ENCODE results near the gene AATK. TPM values are rescaled to one million over a fixed set of nuclear protein-coding genes. Genes with fewer than 3 reads are reported as not detected.
A peak's percentile ranks its signal among the peaks of the same experiment; 100 is the strongest.

Gene AATK
- total and polyA plus RNA-seq, 2 of the 13 experiments (the other 11 are each of a cell fraction or from before 2014, with no cell fraction given) = 2.9 to 8.4 TPM

DNA sequence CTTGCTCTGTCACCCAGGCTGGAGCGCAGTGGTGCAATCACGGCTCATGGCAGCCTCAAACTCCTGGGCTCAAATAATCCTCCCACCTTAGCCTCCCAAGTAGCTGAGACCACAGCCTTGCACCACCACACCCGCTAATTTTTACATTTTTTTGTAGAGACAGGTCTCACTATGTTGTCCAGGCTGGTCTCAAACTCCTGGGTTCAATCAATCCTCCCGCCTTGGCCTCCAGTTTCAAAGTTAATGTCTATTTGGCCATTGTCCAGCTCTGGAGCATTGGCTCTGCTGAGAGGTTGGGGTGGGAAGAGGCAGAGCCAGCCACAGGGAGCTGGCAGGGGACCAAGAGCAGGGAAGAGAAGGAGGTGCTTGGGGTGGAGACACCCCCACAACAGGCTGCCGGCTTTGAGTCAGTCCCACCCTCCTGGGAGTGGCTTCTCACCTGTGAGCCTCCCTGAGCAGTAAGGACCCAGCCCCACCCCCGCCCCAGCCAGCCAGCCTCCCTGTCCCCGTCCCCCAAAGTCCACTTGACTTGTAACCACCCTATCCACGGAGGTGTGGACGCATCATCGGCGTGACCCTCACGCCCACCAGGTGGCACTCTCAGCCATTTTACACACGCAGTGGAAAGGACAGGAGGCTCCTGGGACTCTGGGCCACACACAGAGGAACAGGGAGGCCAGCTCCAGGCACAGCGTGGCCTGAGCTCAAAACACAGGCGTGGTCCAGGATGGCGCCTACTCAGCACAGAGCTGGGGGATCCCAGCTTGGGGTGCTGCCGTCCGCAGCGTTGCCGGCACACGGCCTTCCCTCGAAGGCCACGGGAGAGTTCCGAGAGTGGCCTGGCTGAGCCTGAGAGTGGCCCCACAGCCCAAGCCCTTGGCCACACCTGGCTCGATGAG is 23.5 kb downstream of the AATK start (continued):
- TF ChIP-seq, protein P1, sequence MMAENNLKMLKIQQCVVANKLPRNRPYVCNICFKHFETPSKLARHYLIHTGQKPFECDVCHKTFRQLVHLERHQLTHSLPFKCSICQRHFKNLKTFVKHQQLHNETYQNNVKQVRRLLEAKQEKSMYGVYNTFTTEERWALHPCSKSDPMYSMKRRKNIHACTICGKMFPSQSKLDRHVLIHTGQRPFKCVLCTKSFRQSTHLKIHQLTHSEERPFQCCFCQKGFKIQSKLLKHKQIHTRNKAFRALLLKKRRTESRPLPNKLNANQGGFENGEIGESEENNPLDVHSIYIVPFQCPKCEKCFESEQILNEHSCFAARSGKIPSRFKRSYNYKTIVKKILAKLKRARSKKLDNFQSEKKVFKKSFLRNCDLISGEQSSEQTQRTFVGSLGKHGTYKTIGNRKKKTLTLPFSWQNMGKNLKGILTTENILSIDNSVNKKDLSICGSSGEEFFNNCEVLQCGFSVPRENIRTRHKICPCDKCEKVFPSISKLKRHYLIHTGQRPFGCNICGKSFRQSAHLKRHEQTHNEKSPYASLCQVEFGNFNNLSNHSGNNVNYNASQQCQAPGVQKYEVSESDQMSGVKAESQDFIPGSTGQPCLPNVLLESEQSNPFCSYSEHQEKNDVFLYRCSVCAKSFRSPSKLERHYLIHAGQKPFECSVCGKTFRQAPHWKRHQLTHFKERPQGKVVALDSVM (CRISPR knock-in tag; IDR thresholded peaks at IDR 0.05) = peak; percentile 88
- TF ChIP-seq, protein P2, sequence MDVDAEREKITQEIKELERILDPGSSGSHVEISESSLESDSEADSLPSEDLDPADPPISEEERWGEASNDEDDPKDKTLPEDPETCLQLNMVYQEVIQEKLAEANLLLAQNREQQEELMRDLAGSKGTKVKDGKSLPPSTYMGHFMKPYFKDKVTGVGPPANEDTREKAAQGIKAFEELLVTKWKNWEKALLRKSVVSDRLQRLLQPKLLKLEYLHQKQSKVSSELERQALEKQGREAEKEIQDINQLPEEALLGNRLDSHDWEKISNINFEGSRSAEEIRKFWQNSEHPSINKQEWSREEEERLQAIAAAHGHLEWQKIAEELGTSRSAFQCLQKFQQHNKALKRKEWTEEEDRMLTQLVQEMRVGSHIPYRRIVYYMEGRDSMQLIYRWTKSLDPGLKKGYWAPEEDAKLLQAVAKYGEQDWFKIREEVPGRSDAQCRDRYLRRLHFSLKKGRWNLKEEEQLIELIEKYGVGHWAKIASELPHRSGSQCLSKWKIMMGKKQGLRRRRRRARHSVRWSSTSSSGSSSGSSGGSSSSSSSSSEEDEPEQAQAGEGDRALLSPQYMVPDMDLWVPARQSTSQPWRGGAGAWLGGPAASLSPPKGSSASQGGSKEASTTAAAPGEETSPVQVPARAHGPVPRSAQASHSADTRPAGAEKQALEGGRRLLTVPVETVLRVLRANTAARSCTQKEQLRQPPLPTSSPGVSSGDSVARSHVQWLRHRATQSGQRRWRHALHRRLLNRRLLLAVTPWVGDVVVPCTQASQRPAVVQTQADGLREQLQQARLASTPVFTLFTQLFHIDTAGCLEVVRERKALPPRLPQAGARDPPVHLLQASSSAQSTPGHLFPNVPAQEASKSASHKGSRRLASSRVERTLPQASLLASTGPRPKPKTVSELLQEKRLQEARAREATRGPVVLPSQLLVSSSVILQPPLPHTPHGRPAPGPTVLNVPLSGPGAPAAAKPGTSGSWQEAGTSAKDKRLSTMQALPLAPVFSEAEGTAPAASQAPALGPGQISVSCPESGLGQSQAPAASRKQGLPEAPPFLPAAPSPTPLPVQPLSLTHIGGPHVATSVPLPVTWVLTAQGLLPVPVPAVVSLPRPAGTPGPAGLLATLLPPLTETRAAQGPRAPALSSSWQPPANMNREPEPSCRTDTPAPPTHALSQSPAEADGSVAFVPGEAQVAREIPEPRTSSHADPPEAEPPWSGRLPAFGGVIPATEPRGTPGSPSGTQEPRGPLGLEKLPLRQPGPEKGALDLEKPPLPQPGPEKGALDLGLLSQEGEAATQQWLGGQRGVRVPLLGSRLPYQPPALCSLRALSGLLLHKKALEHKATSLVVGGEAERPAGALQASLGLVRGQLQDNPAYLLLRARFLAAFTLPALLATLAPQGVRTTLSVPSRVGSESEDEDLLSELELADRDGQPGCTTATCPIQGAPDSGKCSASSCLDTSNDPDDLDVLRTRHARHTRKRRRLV (CRISPR knock-in tag; IDR thresholded peaks at IDR 0.05) = no peak
- TF ChIP-seq, protein P3, sequence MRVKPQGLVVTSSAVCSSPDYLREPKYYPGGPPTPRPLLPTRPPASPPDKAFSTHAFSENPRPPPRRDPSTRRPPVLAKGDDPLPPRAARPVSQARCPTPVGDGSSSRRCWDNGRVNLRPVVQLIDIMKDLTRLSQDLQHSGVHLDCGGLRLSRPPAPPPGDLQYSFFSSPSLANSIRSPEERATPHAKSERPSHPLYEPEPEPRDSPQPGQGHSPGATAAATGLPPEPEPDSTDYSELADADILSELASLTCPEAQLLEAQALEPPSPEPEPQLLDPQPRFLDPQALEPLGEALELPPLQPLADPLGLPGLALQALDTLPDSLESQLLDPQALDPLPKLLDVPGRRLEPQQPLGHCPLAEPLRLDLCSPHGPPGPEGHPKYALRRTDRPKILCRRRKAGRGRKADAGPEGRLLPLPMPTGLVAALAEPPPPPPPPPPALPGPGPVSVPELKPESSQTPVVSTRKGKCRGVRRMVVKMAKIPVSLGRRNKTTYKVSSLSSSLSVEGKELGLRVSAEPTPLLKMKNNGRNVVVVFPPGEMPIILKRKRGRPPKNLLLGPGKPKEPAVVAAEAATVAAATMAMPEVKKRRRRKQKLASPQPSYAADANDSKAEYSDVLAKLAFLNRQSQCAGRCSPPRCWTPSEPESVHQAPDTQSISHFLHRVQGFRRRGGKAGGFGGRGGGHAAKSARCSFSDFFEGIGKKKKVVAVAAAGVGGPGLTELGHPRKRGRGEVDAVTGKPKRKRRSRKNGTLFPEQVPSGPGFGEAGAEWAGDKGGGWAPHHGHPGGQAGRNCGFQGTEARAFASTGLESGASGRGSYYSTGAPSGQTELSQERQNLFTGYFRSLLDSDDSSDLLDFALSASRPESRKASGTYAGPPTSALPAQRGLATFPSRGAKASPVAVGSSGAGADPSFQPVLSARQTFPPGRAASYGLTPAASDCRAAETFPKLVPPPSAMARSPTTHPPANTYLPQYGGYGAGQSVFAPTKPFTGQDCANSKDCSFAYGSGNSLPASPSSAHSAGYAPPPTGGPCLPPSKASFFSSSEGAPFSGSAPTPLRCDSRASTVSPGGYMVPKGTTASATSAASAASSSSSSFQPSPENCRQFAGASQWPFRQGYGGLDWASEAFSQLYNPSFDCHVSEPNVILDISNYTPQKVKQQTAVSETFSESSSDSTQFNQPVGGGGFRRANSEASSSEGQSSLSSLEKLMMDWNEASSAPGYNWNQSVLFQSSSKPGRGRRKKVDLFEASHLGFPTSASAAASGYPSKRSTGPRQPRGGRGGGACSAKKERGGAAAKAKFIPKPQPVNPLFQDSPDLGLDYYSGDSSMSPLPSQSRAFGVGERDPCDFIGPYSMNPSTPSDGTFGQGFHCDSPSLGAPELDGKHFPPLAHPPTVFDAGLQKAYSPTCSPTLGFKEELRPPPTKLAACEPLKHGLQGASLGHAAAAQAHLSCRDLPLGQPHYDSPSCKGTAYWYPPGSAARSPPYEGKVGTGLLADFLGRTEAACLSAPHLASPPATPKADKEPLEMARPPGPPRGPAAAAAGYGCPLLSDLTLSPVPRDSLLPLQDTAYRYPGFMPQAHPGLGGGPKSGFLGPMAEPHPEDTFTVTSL (CRISPR knock-in tag; IDR thresholded peaks at IDR 0.05; ENCODE audit: borderline replicate concordance) = no peak
- peak; percentile 76 for TF ChIP-seq GATAD2A (CRISPR knock-in tag; IDR thresholded peaks at IDR 0.05)
- no peak for TF ChIP-seq STAT5B (CRISPR knock-in tag; IDR thresholded peaks at IDR 0.05)
- no peak for TF ChIP-seq NFIC (IDR thresholded peaks at IDR 0.05; ENCODE audit: low read length)
- TF ChIP-seq, protein P4, sequence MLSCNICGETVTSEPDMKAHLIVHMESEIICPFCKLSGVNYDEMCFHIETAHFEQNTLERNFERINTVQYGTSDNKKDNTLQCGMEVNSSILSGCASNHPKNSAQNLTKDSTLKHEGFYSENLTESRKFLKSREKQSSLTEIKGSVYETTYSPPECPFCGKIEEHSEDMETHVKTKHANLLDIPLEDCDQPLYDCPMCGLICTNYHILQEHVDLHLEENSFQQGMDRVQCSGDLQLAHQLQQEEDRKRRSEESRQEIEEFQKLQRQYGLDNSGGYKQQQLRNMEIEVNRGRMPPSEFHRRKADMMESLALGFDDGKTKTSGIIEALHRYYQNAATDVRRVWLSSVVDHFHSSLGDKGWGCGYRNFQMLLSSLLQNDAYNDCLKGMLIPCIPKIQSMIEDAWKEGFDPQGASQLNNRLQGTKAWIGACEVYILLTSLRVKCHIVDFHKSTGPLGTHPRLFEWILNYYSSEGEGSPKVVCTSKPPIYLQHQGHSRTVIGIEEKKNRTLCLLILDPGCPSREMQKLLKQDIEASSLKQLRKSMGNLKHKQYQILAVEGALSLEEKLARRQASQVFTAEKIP (CRISPR knock-in tag; IDR thresholded peaks at IDR 0.05; ENCODE audit: borderline replicate concordance) = no peak
- TF ChIP-seq, protein P5, sequence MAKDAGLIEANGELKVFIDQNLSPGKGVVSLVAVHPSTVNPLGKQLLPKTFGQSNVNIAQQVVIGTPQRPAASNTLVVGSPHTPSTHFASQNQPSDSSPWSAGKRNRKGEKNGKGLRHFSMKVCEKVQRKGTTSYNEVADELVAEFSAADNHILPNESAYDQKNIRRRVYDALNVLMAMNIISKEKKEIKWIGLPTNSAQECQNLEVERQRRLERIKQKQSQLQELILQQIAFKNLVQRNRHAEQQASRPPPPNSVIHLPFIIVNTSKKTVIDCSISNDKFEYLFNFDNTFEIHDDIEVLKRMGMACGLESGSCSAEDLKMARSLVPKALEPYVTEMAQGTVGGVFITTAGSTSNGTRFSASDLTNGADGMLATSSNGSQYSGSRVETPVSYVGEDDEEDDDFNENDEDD (CRISPR knock-in tag; IDR thresholded peaks at IDR 0.05; ENCODE audit: borderline replicate concordance) = 0 out of 2 replicates have a peak, but pooled peaks have one; percentile 40
- no peak for TF ChIP-seq ZNF724P (CRISPR knock-in tag; IDR thresholded peaks at IDR 0.05; ENCODE audit: borderline replicate concordance)
- TF ChIP-seq ZNF10 (CRISPR knock-in tag; IDR thresholded peaks at IDR 0.05; ENCODE audit: borderline replicate concordance, low read depth) = no peak

Data from HepG2 (cell line).